Esophagus squamous epithelium (tissue), 4 donors: Measurements from ENCODE around the gene ASB2.

Experiments used
- POLR2A ChIP-seq, 4 donors: fragments of 450-650 bp; IDR thresholded peaks; one replicate each; pipeline ENCODE4 v1.6.1; 2017; ENCODE audit warnings: antibody characterized with exemption in 4 of 4, mild to moderate bottlenecking in 4 of 4, moderate library complexity in 3 of 4
- TF ChIP-seq, protein P1 (sequence below), 6 experiments: fragments of 450-650 bp in 4 of 6; fragments of 200-600 bp in 2 of 6; sonication (generic) in 2 of 6; IDR thresholded peaks; one replicate each; pipeline ENCODE4 v1.5.1; 2016 to 2019; ENCODE audit warnings: antibody characterized with exemption in 6 of 6, mild to moderate bottlenecking in 4 of 6, moderate library complexity in 4 of 6

- TF ChIP-seq, protein P1, sequence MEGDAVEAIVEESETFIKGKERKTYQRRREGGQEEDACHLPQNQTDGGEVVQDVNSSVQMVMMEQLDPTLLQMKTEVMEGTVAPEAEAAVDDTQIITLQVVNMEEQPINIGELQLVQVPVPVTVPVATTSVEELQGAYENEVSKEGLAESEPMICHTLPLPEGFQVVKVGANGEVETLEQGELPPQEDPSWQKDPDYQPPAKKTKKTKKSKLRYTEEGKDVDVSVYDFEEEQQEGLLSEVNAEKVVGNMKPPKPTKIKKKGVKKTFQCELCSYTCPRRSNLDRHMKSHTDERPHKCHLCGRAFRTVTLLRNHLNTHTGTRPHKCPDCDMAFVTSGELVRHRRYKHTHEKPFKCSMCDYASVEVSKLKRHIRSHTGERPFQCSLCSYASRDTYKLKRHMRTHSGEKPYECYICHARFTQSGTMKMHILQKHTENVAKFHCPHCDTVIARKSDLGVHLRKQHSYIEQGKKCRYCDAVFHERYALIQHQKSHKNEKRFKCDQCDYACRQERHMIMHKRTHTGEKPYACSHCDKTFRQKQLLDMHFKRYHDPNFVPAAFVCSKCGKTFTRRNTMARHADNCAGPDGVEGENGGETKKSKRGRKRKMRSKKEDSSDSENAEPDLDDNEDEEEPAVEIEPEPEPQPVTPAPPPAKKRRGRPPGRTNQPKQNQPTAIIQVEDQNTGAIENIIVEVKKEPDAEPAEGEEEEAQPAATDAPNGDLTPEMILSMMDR (IDR thresholded peaks at IDR 0.05): no peak
- no peak for TF ChIP-seq POLR2A (IDR thresholded peaks at IDR 0.05)
These were observed 84.4 kb downstream of the ASB2 start for GRCh38 chr14:93891756-93892504.
